HTERT RPE-1 (cell line): ENCODE data around the gene UBXN10.

Experiments used
- in situ Hi-C: fragments of 300-500 bp; cut with MboI; formaldehyde crosslinking; loops from 4 replicates; pipeline ENCODE4 v1.14.3; 2020; ENCODE audit warnings: low sequenced_read_pairs

The UBXN10 gene

GRCh38 chr1:20151906-20152598, 33.8 kb upstream of the UBXN10 start:
- in situ Hi-C loops, result no loop called here

GRCh38 chr1:20152599-20152930, 33.3 kb upstream of the UBXN10 start:
- in situ Hi-C loops, result no loop called here

GRCh38 chr1:20153000-20153418, 32.9 kb upstream of the UBXN10 start:
- in situ Hi-C loops, result no loop called here

- in situ Hi-C loops, result no loop called here
These were observed 31.5 kb upstream of the UBXN10 start for GRCh38 chr1:20154301-20154831.

- in situ Hi-C loops, result no loop called here
These were observed 27.4 kb upstream of the UBXN10 start for GRCh38 chr1:20158358-20159070.

- in situ Hi-C loops, result no loop called here
These were observed 25.9 kb upstream of the UBXN10 start for GRCh38 chr1:20160034-20160433.

- in situ Hi-C loops, result no loop called here
These were observed 21.1 kb upstream of the UBXN10 start for GRCh38 chr1:20164694-20165202.

GRCh38 chr1:20165522-20165951, 20.4 kb upstream of the UBXN10 start:
- in situ Hi-C loops, result no loop called here

- in situ Hi-C loops, result no loop called here
These were observed 19.8 kb upstream of the UBXN10 start for GRCh38 chr1:20166051-20166450.

GRCh38 chr1:20167126-20167525, 18.8 kb upstream of the UBXN10 start:
- in situ Hi-C loops, result no loop called here

- in situ Hi-C loops, result no loop called here
These were observed 17.1 kb upstream of the UBXN10 start for GRCh38 chr1:20168564-20169491.

- in situ Hi-C loops, result no loop called here
These were observed 16.0 kb upstream of the UBXN10 start for GRCh38 chr1:20169932-20170331.

GRCh38 chr1:20172033-20172590, 13.8 kb upstream of the UBXN10 start:
- in situ Hi-C loops, result no loop called here

GRCh38 chr1:20174937-20175666, 10.8 kb upstream of the UBXN10 start:
- in situ Hi-C loops, result no loop called here

- in situ Hi-C loops, result no loop called here
These were observed 7.1 kb upstream of the UBXN10 start for GRCh38 chr1:20178634-20179370.

GRCh38 chr1:20179371-20180128, 6.3 kb upstream of the UBXN10 start:
- in situ Hi-C loops, result no loop called here

GRCh38 chr1:20180129-20180843, 5.6 kb upstream of the UBXN10 start:
- in situ Hi-C loops, result no loop called here

GRCh38 chr1:20180844-20181207, 5.1 kb upstream of the UBXN10 start:
- in situ Hi-C loops, result no loop called here
